OCI-LY7 (cell line): ENCODE measurements around the gene MALL. TPM values are rescaled to one million over a fixed set of nuclear protein-coding genes. Genes with fewer than 3 reads are reported as not detected.
"Not testable (repeated sequence)": the region's sequence is repeated elsewhere in the genome, so short reads cannot be mapped to it uniquely, and the experiment has no call there.

ENCODE experiments used
- BruUV-seq: library from RNA; stranded (reverse); fragments of 400-500 nt; replicated peaks from 2 replicates; lab custom pipeline; 2021; lab: Mats Ljungman, UMichigan
- CTCF ChIA-PET: fragments of 300-600 bp; sonication (Branson Sonifier 250); formaldehyde crosslinking; loops from one replicate; lab custom pipeline; 2022; ENCODE audit warnings: antibody characterized with exemption; ENCODE audit not compliant: unreplicated experiment; lab: Charles Lee
- POLR2A ChIA-PET: fragments of 300-600 bp; sonication (Branson Sonifier 250); formaldehyde crosslinking; loops from one replicate; lab custom pipeline; 2022; ENCODE audit warnings: antibody characterized with exemption; lab: Charles Lee
- DNase-seq: peaks from one replicate; pipeline ENCODE4 v3.0.0-alpha.2; 2015; ENCODE audit warnings: low spot score
- H2AFZ ChIP-seq: fragments of 200-600 bp; sonication (generic), shearing (Covaris generic); 2 replicates; pipeline ENCODE4 v1.6.1; 2014; ENCODE audit warnings: mild to moderate bottlenecking, antibody characterized with exemption, low read length, moderate library complexity
- H3K27ac ChIP-seq: fragments of 200-600 bp; sonication (generic); 2 replicates; pipeline ENCODE4 v1.5.1; 2014; ENCODE audit warnings: mixed run types, low read depth, mild to moderate bottlenecking, moderate library complexity, low read length, inconsistent platforms; ENCODE audit not compliant: poor library complexity, severe bottlenecking
- H3K36me3 ChIP-seq: fragments of 200-600 bp; sonication (generic); 2 replicates; pipeline ENCODE4 v1.6.1; 2014; ENCODE audit warnings: mild to moderate bottlenecking, antibody characterized with exemption, low read length, moderate library complexity, mixed read lengths; ENCODE audit not compliant: insufficient read depth
- H3K4me1 ChIP-seq: fragments of 200-600 bp; sonication (generic); 2 replicates; pipeline ENCODE4 v1.5.1; 2014; ENCODE audit warnings: mild to moderate bottlenecking, low read length; ENCODE audit not compliant: insufficient read depth, poor library complexity, severe bottlenecking
- H3K4me2 ChIP-seq: fragments of 200-600 bp; sonication (generic); 2 replicates; pipeline ENCODE4 v1.6.1; 2014; ENCODE audit warnings: mild to moderate bottlenecking, low read length
- H3K4me3 ChIP-seq: fragments of 200-600 bp; sonication (generic); 2 replicates; pipeline ENCODE4 v1.5.1; 2014; ENCODE audit warnings: mild to moderate bottlenecking, low read depth, low read length; ENCODE audit not compliant: poor library complexity, severe bottlenecking
- H3K79me2 ChIP-seq: fragments of 200-600 bp; sonication (generic); 2 replicates; pipeline ENCODE4 v1.6.1; 2016; ENCODE audit warnings: low read depth, mild to moderate bottlenecking, low read length, moderate library complexity, mixed read lengths; ENCODE audit not compliant: insufficient read depth
- H3K9me2 ChIP-seq: fragments of 200-600 bp; sonication (generic); 2 replicates; pipeline ENCODE4 v1.6.1; 2016; ENCODE audit warnings: mild to moderate bottlenecking, low read length, mixed read lengths; ENCODE audit not compliant: insufficient read depth
- H3K9me3 ChIP-seq: fragments of 200-600 bp; sonication (generic); 2 replicates; pipeline ENCODE4 v1.6.1; 2014; ENCODE audit warnings: mild to moderate bottlenecking, mixed run types, low read length, mixed read lengths
- H4K20me1 ChIP-seq: fragments of 200-600 bp; sonication (generic); 2 replicates; pipeline ENCODE4 v1.6.1; 2014; ENCODE audit warnings: mild to moderate bottlenecking, antibody characterized with exemption, low read length, moderate library complexity, mixed read lengths; ENCODE audit not compliant: insufficient read depth
- EZH2phosphoT487 ChIP-seq: fragments of 200-600 bp; sonication (generic); IDR thresholded peaks from 2 replicates; pipeline ENCODE4 v1.6.1; 2018; ENCODE audit warnings: low read depth, borderline replicate concordance, mild to moderate bottlenecking, mixed run types, antibody characterized with exemption, low read length, moderate library complexity, mixed read lengths
- intact Hi-C: fragments of 100-400 bp; cut with micrococcal nuclease; formaldehyde crosslinking; loops from one replicate; pipeline ENCODE4 v1.10.0; 2022; ENCODE audit not compliant: unreplicated experiment
- total RNA-seq, 2 experiments: library from RNA; depleted of rRNA in 1 of 2; stranded (reverse); fragments of >200 nt in 1 of 2; shearing (Covaris generic) in 1 of 2; gene quantifications; 2 replicates each; pipeline ENCODE4 v1.2.3, GENCODE V29; 2014 to 2022
- TF ChIP-seq, protein P1 (sequence below): fragments of 200-600 bp; sonication (generic); conservative IDR thresholded peaks from 2 replicates; pipeline ENCODE4 v1.5.1; 2014; ENCODE audit warnings: mild to moderate bottlenecking, antibody characterized with exemption, low read length, moderate library complexity, mixed read lengths

Gene MALL
- total RNA-seq, 2 experiments from 2014 or later: not detected

DNA sequence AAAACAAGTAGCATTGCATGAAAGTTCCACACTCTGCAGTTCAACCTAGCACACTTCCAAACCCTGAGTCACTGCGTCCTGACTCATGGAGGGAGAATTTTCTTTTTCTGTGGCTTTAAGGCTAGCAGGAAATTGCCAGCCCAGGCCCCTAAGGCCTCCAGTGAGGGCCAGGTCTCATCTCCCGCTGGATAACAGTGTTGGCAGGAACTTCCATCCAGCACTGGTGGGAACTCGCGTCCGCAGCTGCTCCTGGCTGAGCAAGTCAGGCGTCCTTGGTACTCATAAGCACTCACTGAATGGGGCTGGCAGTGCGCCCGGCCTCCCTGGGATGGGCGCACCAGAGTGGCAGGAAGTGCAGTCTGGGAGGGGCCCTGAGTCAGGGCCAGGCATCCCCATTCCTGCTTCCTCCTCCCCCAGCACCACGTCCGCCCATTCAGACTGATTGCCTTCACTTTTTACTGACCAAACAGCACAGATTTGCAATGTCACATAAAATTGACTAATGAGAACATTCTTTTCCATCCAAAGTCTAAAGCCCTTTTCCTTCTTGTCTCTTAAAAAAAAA is 14.3 kb downstream of the MALL start:
- H3K4me2 ChIP-seq: no peak overlapping the region
- no peaks in the 10 kb centered on the region for H3K9me2 ChIP-seq
- no peaks in the 10 kb centered on the region for H3K4me1 ChIP-seq
- no peak for DNase-seq
- ChIA-PET CTCF (no interaction called here), POLR2A (no interaction called here)
- intact Hi-C loops: no loop called here
- H3K36me3 ChIP-seq: no peaks in the 10 kb centered on the region
- H3K79me2 ChIP-seq: no peaks in the 10 kb centered on the region
- BruUV-seq: no TSS peak
- TF ChIP-seq, protein P1, sequence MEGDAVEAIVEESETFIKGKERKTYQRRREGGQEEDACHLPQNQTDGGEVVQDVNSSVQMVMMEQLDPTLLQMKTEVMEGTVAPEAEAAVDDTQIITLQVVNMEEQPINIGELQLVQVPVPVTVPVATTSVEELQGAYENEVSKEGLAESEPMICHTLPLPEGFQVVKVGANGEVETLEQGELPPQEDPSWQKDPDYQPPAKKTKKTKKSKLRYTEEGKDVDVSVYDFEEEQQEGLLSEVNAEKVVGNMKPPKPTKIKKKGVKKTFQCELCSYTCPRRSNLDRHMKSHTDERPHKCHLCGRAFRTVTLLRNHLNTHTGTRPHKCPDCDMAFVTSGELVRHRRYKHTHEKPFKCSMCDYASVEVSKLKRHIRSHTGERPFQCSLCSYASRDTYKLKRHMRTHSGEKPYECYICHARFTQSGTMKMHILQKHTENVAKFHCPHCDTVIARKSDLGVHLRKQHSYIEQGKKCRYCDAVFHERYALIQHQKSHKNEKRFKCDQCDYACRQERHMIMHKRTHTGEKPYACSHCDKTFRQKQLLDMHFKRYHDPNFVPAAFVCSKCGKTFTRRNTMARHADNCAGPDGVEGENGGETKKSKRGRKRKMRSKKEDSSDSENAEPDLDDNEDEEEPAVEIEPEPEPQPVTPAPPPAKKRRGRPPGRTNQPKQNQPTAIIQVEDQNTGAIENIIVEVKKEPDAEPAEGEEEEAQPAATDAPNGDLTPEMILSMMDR: no peak
- TF ChIP-seq EZH2phosphoT487: no peak
- no peaks in the 10 kb centered on the region for H4K20me1 ChIP-seq
- H3K9me3 ChIP-seq: no peaks in the 10 kb centered on the region
- H3K4me3 ChIP-seq: no peak overlapping the region
- no peak overlapping the region for H3K27ac ChIP-seq
- H2AFZ ChIP-seq: peak overlapping the region; percentile 43; the same call in 1 of the 2 replicates

DNA sequence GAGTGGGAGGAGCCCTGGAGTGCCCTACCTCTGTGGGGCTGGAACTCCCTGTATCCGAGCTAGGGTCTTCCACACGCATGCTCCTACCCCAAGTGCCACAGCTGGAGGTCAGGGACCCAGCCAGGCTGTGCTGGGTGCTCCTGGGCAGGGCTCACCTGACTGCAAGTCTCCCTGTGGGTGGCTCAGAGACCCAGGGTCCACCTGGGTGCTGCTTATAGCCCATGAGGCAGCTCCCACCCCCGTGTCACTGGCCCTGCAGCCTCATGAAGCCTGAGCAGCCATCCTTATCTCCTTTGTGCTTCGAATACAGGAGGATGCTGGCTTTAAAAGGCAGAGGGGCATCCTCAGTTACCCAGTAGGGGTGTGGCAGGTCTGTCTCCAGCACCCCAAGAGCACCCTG is 14.7 kb downstream of the MALL start:
- Histone ChIP-seq H2AFZ (0 out of 2 replicates have a peak overlapping the region, but pooled peaks have one; percentile 43), H3K27ac (peak overlapping the region; percentile 43)
- H3K36me3 ChIP-seq, H4K20me1 ChIP-seq, H3K4me1 ChIP-seq, DNase-seq, H3K4me2 ChIP-seq, intact Hi-C loops, H3K4me3 ChIP-seq, CTCF ChIA-PET, H3K9me2 ChIP-seq, BruUV-seq, POLR2A ChIA-PET, H3K9me3 ChIP-seq, H3K79me2 ChIP-seq: not testable (repeated sequence)

DNA sequence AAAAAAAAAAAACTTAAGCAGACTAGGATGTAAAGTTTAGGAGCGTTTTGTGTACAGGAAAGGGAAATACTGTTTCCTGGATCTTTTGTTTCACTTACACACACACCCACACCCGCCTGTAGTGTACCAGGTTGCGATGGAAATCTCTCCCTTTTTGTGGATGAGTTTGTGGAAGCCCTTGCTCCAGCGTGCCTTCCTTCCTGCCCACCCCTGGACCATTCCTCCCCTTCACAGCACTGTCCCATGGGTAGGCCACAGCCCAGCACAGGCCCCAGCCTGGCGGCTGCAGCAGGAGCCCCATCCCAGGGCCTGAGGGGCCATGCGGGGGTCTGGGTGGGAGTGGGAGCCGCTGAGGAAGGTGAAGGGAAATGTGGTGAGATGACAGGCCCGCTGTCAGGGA is 15.1 kb downstream of the MALL start:
- Histone ChIP-seq H3K4me3 (no peak overlapping the region), H4K20me1 (no peaks in the 10 kb centered on the region), H3K79me2 (no peaks in the 10 kb centered on the region), H3K4me2 (no peak overlapping the region), H3K4me1 (no peaks in the 10 kb centered on the region), H3K9me3 (no peaks in the 10 kb centered on the region), H3K9me2 (no peaks in the 10 kb centered on the region), H3K27ac (peak overlapping the region; percentile 43), H3K36me3 (no peaks in the 10 kb centered on the region), H2AFZ (no peak overlapping the region)
- ChIA-PET CTCF (no interaction called here), POLR2A (no interaction called here)
- intact Hi-C loops: no loop called here
- no TSS peak for BruUV-seq
- DNase-seq: no peak
- TF ChIP-seq, protein P1: no peak
- no peak for TF ChIP-seq EZH2phosphoT487
